HG02885 (cell line): ENCODE results near the gene IFIT3.

ENCODE experiments used
- ATAC-seq: cut with Tn5 transposase; IDR thresholded peaks from one replicate; pipeline ENCODE4 v1.9.1; 2021; ENCODE audit warnings: mild to moderate bottlenecking; ENCODE audit not compliant: unreplicated experiment, poor library complexity

Gene IFIT3

DNA sequence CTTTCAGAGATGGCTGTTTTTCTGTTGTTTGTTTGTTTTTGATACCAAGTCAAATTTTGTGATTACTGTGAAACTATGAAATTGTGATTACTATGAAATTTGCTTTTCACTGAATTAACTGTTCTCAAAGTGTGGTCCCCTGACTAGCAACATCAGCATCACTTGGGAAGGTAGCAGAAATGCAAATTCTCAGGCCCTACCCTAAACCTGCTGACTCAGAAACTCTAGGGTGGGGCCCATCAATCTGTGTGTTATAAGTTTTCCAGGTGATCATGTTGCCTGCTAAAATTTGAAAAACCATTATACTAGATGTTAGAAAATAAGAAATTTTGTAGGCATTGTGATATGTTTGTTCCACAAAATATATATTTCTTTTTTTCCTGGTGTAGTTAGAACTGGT, 51.3 kb downstream of the IFIT3 start:
- no peak for ATAC-seq

DNA sequence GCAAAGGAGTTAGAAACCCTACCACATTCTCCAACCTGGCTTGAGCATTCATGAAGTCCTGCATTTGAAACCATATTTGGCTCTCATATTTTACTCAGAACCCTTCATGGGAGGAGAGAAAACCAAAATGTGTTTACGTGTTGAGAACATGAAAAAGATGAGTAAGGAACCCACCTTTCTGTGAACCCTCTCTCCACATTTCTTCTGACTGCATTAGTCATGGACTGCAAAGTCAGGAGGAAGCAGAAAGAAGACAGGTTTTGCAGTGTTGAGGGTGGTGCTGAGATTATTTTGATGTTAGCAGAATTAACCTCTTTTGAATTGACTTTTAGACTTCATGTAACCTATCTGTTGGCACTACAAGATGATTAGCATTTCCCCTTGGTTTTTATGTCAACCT, 55.0 kb downstream of the IFIT3 start:
- no peak for ATAC-seq

DNA sequence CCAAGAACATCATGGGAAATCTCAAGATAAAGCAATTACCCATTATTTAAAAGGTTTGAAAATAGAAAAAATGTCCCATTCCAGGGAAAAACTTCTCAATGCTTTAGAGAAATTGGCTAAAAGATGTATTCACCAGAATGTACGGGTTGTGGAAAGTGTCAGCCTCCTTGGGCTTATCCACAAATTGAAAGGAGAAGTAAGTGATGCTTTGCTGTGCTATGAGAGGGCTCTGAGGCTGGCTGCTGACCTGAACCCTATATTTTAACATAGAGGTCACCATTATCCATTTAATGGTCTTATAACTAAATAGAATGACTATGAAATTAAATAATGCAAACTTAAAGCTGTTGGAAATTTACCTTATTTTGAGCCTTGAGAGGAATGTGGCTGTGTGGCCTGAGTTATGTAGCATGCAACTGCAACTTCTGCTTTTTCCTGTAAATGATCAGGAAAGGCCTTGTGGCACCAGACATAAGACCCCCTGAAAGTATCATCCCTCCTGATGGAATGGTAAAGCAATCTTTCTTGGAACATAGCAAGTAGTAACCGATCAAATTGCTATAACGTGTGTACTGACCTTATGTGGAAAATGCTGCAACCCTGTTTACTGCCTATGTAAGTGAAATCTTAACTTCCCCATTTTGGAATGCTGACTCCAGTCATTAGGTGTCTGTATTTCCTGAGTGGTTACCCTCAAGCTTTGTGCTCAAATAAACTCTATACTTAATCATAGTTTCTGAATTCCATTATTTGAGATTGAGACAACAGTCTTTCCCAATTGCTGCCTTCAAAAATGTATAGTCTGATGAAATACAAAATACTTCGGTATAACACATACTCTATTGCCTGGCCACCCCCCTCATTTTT, 56.9 kb downstream of the IFIT3 start:
- no peak for ATAC-seq

DNA sequence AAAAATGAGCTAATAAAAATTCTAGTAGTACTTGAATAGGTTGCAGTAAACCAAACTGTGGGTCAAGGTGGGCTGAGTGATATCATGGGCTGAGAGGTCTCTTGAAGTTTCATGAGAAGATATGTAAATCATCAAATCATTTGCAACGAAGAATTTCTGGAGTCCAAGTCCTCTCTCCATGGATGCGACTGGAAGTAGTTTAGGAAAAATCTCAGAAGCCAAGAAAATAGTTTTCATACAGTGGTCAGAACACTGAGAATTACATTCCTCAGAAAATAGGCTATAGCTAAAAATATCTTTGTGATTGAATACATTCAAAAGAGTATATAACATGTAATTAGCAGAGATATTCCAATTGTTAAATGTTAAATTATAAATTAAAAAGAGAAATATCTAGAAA, 61.0 kb downstream of the IFIT3 start:
- no peak for ATAC-seq

DNA sequence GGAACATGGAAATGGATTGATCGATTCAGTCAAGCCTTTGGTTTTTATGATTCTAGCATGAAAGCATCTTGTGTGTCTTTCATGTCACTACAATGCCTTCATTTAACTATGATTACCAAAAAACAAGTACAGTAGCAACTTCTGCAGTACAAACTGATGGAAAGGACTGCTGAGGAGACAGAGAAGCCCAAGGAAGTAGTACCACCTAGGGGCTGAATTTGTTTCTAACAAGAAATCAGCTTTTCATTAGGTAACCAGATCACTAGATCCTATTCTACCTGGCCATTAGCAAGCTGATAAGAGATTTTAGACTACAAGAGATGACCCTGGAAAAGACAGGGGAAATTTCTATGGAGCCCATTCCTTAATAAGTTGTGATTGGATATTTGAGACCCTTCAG, 61.5 kb downstream of the IFIT3 start:
- no peak for ATAC-seq
